SJCRH30 (cell line): ENCODE data around the gene PDE5A. TPM values are rescaled to one million over a fixed set of nuclear protein-coding genes. Genes with fewer than 3 reads are reported as not detected.
A peak's percentile ranks its signal among the peaks of the same experiment; 100 is the strongest.
"Not testable (repeated sequence)": the region's sequence is repeated elsewhere in the genome, so short reads cannot be mapped to it uniquely, and the experiment has no call there.

ENCODE experiments used
- DNase-seq, 2 experiments: peaks; one replicate each; pipeline ENCODE4 v3.0.0-alpha.2; 2015 to 2020
- H3K27ac ChIP-seq: fragments of 250-450 bp; sonication (Bioruptor Pico); 2 replicates; pipeline ENCODE4 v1.5.1; 2020; ENCODE audit warnings: mild to moderate bottlenecking, moderate library complexity
- H3K27me3 ChIP-seq: fragments of 250-450 bp; sonication (Bioruptor Pico); 2 replicates; pipeline ENCODE4 v1.5.1; 2020; ENCODE audit warnings: mild to moderate bottlenecking, moderate library complexity
- H3K36me3 ChIP-seq: fragments of 250-450 bp; sonication (Bioruptor Pico); 2 replicates; pipeline ENCODE4 v1.5.1; 2020; ENCODE audit warnings: mild to moderate bottlenecking, moderate library complexity
- H3K4me1 ChIP-seq: fragments of 250-450 bp; sonication (Bioruptor Pico); 2 replicates; pipeline ENCODE4 v1.5.1; 2020; ENCODE audit warnings: mild to moderate bottlenecking, moderate library complexity
- H3K4me3 ChIP-seq: fragments of 250-450 bp; sonication (Bioruptor Pico); 2 replicates; pipeline ENCODE4 v1.5.1; 2020; ENCODE audit warnings: mild to moderate bottlenecking, moderate library complexity
- H3K9me3 ChIP-seq: fragments of 250-450 bp; sonication (Bioruptor Pico); replicated peaks from 2 replicates; pipeline ENCODE4 v1.5.1; 2020; ENCODE audit warnings: mild to moderate bottlenecking, moderate library complexity
- total RNA-seq: library from RNA; depleted of rRNA; stranded (reverse); fragments of >200 nt; shearing (Covaris generic); gene quantifications from 2 replicates; pipeline ENCODE4 v1.2.3, GENCODE V29; 2014

PDE5A gene
- total RNA-seq, 1 experiment from 2014 or later, result 4.3 TPM

- Histone ChIP-seq H3K36me3 (no peaks in the 10 kb centered on the region), H3K27ac (no peak overlapping the region), H3K4me3 (no peak overlapping the region), H3K27me3 (no peaks in the 10 kb centered on the region), H3K9me3 (no peaks in the 10 kb centered on the region), H3K4me1 (no peaks in the 10 kb centered on the region)
- no peak for DNase-seq
Measured at GRCh38 chr4:119657111-119657611, 28.6 kb upstream of the PDE5A start.

GRCh38 chr4:119656342-119656741 lies 27.7 kb upstream of the PDE5A start:
- no peaks in the 10 kb centered on the region for H3K4me1 ChIP-seq
- H3K4me3 ChIP-seq, result no peak overlapping the region
- no peaks in the 10 kb centered on the region for H3K9me3 ChIP-seq
- H3K36me3 ChIP-seq, result no peaks in the 10 kb centered on the region
- no peak for DNase-seq
- no peak overlapping the region for H3K27ac ChIP-seq
- no peaks in the 10 kb centered on the region for H3K27me3 ChIP-seq

GRCh38 chr4:119655111-119655837 lies 26.7 kb upstream of the PDE5A start:
- H3K9me3 ChIP-seq, result no peaks in the 10 kb centered on the region
- no peak overlapping the region for H3K4me3 ChIP-seq
- no peak overlapping the region for H3K27ac ChIP-seq
- H3K27me3 ChIP-seq, result no peaks in the 10 kb centered on the region
- H3K36me3 ChIP-seq, result no peaks in the 10 kb centered on the region
- H3K4me1 ChIP-seq, result no peaks in the 10 kb centered on the region
- DNase-seq, result no peak

GRCh38 chr4:119653990-119654389 lies 25.4 kb upstream of the PDE5A start:
- no peak overlapping the region for H3K27ac ChIP-seq
- H3K27me3 ChIP-seq, result no peaks in the 10 kb centered on the region
- no peaks in the 10 kb centered on the region for H3K36me3 ChIP-seq
- H3K4me1 ChIP-seq, result no peaks in the 10 kb centered on the region
- H3K4me3 ChIP-seq, result no peak overlapping the region
- no peaks in the 10 kb centered on the region for H3K9me3 ChIP-seq
- DNase-seq, result no peak

- Histone ChIP-seq H3K27me3 (no peaks in the 10 kb centered on the region), H3K27ac (no peak overlapping the region), H3K36me3 (no peaks in the 10 kb centered on the region), H3K9me3 (no peaks in the 10 kb centered on the region), H3K4me3 (no peak overlapping the region), H3K4me1 (no peaks in the 10 kb centered on the region)
- no peak for DNase-seq
Measured at GRCh38 chr4:119652998-119653397, 24.4 kb upstream of the PDE5A start.

GRCh38 chr4:119648398-119648797 lies 19.8 kb upstream of the PDE5A start:
- no peak for DNase-seq
- no peak overlapping the region for H3K27ac ChIP-seq
- H3K4me3 ChIP-seq, result no peak overlapping the region
- H3K27me3 ChIP-seq, result no peaks in the 10 kb centered on the region
- no peaks in the 10 kb centered on the region for H3K36me3 ChIP-seq
- no peaks in the 10 kb centered on the region for H3K4me1 ChIP-seq
- H3K9me3 ChIP-seq, result no peaks in the 10 kb centered on the region

- H3K27me3 ChIP-seq, result no peaks in the 10 kb centered on the region
- no peaks in the 10 kb centered on the region for H3K36me3 ChIP-seq
- no peak overlapping the region for H3K4me3 ChIP-seq
- DNase-seq, result no peak
- no peak overlapping the region for H3K27ac ChIP-seq
- no peaks in the 10 kb centered on the region for H3K9me3 ChIP-seq
- H3K4me1 ChIP-seq, result no peaks in the 10 kb centered on the region
Measured at GRCh38 chr4:119647558-119647957, 19.0 kb upstream of the PDE5A start.

- Histone ChIP-seq H3K27ac (no peak overlapping the region), H3K9me3 (no peaks in the 10 kb centered on the region), H3K4me3 (no peak overlapping the region), H3K27me3 (no peaks in the 10 kb centered on the region), H3K4me1 (no peaks in the 10 kb centered on the region), H3K36me3 (no peaks in the 10 kb centered on the region)
- no peak for DNase-seq
Measured at GRCh38 chr4:119646347-119647071, 17.9 kb upstream of the PDE5A start.

- Histone ChIP-seq H3K36me3 (no peaks in the 10 kb centered on the region), H3K9me3 (no peaks in the 10 kb centered on the region), H3K27me3 (no peaks in the 10 kb centered on the region), H3K4me1 (no peaks in the 10 kb centered on the region), H3K27ac (no peak overlapping the region), H3K4me3 (no peak overlapping the region)
- no peak for DNase-seq
Measured at GRCh38 chr4:119643306-119644042, 14.9 kb upstream of the PDE5A start.

- DNase-seq, result no peak
- Histone ChIP-seq H3K27ac (no peak overlapping the region), H3K27me3 (no peaks in the 10 kb centered on the region), H3K36me3 (no peaks in the 10 kb centered on the region), H3K9me3 (no peaks in the 10 kb centered on the region), H3K4me3 (no peak overlapping the region), H3K4me1 (no peaks in the 10 kb centered on the region)
Measured at GRCh38 chr4:119641765-119642164, 13.2 kb upstream of the PDE5A start.

GRCh38 chr4:119638359-119638758 lies 9.8 kb upstream of the PDE5A start:
- Histone ChIP-seq H3K27ac (no peak overlapping the region), H3K4me1 (no peaks in the 10 kb centered on the region), H3K9me3 (no peaks in the 10 kb centered on the region), H3K36me3 (no peaks in the 10 kb centered on the region), H3K27me3 (no peaks in the 10 kb centered on the region), H3K4me3 (no peak overlapping the region)
- DNase-seq, result no peak

- not testable (repeated sequence) for H3K36me3 ChIP-seq, H3K27me3 ChIP-seq, DNase-seq, H3K27ac ChIP-seq, H3K4me3 ChIP-seq, H3K4me1 ChIP-seq, H3K9me3 ChIP-seq
Measured at GRCh38 chr4:119636851-119637250, 8.2 kb upstream of the PDE5A start.

GRCh38 chr4:119632216-119632615 lies 3.6 kb upstream of the PDE5A start:
- H3K9me3 ChIP-seq, result no peaks in the 10 kb centered on the region
- H3K4me3 ChIP-seq, result no peak overlapping the region
- H3K4me1 ChIP-seq, result peaks cover 4% of the 10 kb centered on the region; the same call in 1 of the 2 replicates
- H3K27me3 ChIP-seq, result no peaks in the 10 kb centered on the region
- H3K27ac ChIP-seq, result no peak overlapping the region
- DNase-seq, result no peak
- no peaks in the 10 kb centered on the region for H3K36me3 ChIP-seq

- Histone ChIP-seq H3K27ac (no peak overlapping the region), H3K27me3 (no peaks in the 10 kb centered on the region)
Measured at GRCh38 chr4:119629142-119629471, 503 bp upstream of the PDE5A start.

More at GRCh38 chr4:119629142-119629471, 503 bp upstream of the PDE5A start:
- H3K9me3 ChIP-seq, result no peaks in the 10 kb centered on the region
- peak overlapping the region; percentile 65 for H3K4me3 ChIP-seq
- no peaks in the 10 kb centered on the region for H3K36me3 ChIP-seq
- DNase-seq, result no peak
- peaks cover 4% of the 10 kb centered on the region; the same call in 1 of the 2 replicates for H3K4me1 ChIP-seq
